Effector CD4-positive, alpha-beta T cell (primary cell): Measurements from ENCODE around the gene TDRD3.

ENCODE experiments used
- DNase-seq: peaks from one replicate; pipeline ENCODE4 v3.0.0-alpha.2; 2020

Gene TDRD3

DNA sequence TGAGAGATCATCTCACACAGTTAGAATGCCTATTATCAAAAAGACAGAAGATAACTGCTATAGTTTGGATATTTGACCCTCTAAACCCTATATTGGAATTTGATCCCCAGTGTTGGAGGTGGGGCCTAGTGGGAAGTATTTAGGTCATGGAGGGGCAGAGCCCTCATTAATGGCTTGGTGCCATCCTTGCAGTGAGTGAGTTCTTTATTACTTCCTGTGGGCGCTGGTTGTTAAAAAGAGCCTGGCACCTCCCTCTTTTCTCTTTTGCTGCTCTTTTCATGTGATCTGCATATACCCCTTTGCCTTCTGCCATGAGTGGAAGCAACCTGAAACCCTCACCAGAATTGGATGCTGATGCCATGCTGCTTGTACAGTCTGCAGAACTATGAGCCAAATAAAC lies 66.8 kb downstream of the TDRD3 start:
- DNase-seq, result no peak

DNA sequence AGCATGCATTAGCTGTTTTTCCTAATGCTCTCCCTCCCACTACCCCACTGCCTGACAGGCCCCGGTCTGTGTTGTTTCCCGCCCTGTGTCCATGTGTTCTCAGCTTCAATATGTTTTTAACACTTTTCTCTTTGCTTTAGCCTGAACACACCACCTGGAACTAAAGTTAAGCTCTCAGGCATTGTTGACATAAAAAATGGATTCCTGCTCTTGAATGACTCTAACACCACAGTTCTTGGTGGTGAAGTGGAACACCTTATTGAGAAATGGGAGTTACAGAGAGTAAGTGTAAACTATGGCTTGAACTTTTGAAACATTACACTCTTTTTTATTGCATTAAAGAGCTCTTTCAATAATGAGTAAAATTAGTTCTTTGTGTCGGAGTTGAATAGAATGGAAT lies 70.1 kb downstream of the TDRD3 start:
- DNase-seq, result no peak

DNA sequence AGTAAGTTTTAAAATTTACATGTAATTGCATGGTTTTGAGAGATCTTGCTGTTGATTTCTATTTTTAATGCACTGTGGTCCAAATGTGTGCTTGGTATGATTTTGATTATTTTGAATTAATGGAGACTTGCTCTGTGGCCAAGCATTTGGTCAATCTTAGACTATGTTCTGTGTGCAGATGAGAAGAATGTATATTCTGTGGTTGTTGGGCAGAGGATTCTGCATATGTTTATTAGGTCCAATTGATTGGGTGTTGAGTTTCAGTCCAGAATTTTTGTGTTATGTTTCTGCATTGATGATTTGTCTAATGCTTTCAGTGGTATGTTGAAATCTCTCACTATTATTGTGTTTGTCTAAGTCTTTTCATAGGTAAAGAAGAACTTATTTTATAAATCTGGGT lies 82.3 kb downstream of the TDRD3 start:
- no peak for DNase-seq

GRCh38 chr13:60482012-60482411 lies 85.0 kb downstream of the TDRD3 start:
- no peak for DNase-seq

DNA sequence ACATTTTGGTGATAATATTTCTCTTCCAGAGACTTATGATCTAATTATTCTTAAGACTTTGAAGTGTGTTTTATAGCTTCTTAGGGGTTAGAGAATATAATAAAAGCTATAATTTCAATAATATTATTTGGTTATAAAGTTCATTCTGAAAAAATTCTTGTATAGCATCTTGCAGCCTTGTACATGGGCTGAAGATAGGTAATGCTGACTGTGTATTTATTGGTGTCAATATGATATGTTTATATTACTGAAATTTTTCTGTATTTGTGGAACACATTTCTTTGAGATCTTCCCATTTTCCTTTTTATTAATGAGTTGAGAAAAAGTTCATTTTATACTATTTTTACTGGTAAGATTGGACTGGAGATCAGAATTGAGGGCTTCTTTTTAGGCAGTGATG lies 87.8 kb downstream of the TDRD3 start:
- no peak for DNase-seq

- no peak for DNase-seq
Measured at GRCh38 chr13:60491531-60491930, 94.5 kb downstream of the TDRD3 start.

DNA sequence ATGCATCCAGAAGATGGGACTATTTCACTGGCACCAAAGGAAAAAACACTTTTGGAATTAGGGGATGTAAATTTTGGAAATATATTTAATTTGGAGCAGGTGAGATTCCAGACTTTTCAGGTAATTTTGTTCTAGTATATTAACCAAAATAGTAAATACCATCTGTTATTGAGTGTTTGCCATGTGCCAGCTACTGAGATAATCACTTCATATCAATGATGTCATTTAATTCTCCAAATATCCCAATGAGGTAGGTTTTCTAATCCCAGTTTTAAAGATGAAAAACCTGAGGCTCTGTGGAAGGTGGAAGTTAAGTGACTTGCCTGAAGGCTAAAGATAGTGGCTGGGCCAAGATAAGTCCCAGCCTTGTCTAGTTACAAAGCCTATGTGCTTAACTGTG lies 95.2 kb downstream of the TDRD3 start:
- no peak for DNase-seq

GRCh38 chr13:60494296-60494695 lies 97.3 kb downstream of the TDRD3 start:
- DNase-seq, result no peak

DNA sequence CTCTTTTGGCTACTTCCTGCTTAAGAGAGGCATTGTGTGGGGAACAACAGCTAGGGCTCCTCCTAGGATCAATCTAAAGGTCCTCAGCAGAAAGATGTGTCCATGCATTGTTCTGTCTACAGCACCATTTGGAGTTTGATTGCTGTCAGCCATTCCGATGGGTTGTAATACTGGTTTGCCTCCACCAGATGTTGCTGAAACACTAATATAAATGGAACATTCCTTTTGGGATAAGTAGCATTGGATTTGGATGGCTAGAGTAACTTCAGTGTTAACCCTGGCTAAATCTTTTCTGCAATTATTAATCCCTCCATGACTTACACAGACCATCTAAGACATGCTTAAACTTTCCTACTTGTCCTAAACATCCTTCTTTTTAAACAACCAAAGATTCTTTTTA lies 104.2 kb downstream of the TDRD3 start:
- DNase-seq, result no peak

GRCh38 chr13:60509601-60510386 lies 112.8 kb downstream of the TDRD3 start:
- no peak for DNase-seq

DNA sequence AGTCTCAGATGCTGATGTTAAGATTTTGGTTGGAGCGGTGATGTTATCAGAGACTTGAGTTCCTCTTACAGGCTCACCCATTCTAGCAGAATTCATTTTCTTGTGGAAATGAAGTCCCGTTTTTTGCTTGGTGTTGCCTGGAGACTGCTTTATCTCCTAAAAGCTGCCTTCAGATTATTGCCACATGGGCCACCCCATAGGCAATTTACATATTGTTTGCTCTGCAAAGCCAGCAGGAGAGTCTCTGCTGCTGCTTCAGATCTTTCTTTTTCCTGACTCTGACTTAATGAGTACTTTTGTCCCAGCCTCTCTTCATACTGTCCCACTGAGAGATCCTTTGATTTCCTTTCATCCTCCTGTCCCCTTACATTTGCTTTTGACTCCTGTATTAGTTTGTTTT lies 114.6 kb downstream of the TDRD3 start:
- DNase-seq, result no peak

DNA sequence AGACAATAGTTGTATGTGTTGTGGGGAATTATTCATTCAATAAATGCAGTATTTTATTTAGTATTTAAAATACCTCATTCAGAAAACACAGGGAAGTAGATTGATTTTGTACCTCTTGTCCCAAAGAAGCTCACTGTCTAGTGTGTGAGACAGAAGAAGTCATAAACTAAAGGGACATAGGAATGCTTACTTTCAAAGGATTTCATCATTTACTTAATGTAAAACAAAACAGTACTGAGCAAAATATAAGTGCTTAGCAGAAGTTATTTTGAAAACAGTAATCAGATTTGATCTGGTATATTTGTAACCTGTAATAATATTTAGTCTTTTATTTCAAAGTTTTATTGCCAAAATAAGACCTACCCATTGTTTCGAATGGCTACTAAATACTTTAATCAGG lies 117.9 kb downstream of the TDRD3 start:
- DNase-seq, result no peak

- no peak for DNase-seq
Measured at GRCh38 chr13:60519496-60519895, 122.5 kb downstream of the TDRD3 start.

- no peak for DNase-seq
Measured at GRCh38 chr13:60520902-60521569, 124.0 kb downstream of the TDRD3 start.

DNA sequence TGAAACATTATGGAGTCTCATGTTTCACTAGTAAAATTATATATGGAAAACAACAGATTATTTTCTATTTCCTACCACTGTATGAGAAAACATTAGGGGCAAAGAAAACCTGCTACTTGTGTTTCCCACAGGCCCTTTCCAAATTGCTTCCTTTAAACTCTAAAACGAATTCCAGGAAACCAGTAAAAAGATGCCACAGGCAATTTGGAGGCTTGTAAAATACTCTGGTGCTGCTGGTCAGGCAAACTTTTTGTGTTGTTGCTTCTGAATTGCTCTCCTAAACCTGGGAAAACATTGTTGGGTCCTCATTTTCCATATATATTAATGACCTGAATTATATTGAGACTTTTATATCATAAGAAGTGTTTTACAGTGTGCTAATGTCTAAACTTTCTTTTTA lies 141.5 kb downstream of the TDRD3 start:
- no peak for DNase-seq

DNA sequence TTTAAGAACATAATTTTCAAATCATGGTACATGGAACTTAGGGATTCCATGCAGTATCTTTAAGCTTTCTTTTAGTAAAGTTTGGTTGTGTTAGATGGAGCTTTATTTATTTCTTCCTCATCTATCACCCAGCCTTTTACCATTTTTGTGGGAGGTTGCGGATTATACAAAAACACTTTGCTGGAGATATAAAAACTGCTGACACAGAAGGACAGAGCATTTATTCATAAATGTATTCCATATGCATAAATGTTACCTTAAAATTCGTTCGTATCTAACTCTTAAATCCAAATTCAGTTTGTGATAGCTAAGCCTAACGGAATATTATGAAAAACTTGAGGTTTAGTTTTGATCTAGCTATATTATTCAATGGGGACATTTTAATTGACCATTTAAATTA lies 143.3 kb downstream of the TDRD3 start:
- no peak for DNase-seq

- no peak for DNase-seq
Measured at GRCh38 chr13:60562096-60562780, 165.2 kb downstream of the TDRD3 start.

DNA sequence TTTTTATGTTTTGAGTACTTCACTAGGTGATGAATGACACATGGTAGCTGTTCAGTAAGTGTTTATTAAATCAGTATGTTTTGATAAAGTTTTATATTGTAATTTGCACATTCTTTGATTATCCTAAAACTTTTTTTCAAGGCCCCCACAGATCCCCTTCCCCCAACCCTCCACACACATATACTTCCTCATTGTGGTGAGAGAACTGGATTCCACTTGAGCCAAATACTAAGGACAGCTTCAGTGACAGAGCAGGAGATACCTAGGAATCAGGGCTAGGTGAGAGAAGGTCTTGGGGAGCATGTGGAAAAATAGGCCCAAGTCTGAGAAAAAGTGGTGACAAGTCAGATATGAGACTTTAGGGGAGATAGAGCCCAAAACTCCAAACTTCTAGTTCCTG lies 174.6 kb downstream of the TDRD3 start:
- DNase-seq, result no peak

- DNase-seq, result no peak
Measured at GRCh38 chr13:60572003-60572798, 175.2 kb downstream of the TDRD3 start.

DNA sequence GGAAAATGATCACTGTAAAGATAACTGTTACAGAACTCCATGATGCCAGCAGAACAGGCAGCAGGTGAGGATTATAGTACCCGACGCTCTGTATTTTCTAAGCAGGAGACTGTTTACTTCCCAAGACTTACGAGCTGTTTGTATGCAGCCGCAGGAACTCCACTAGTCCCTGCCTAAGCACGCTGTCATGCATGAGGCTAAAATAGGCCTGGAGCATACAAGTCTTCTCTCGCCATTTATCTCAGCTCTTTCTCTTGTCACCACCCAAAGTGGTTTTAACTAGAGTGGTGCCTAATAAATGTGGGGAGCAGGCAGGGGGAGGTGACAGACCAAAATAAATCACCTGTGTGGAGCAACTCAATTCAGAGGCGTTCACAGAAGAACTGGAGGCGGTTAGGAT lies 175.8 kb downstream of the TDRD3 start:
- DNase-seq, result no peak

DNA sequence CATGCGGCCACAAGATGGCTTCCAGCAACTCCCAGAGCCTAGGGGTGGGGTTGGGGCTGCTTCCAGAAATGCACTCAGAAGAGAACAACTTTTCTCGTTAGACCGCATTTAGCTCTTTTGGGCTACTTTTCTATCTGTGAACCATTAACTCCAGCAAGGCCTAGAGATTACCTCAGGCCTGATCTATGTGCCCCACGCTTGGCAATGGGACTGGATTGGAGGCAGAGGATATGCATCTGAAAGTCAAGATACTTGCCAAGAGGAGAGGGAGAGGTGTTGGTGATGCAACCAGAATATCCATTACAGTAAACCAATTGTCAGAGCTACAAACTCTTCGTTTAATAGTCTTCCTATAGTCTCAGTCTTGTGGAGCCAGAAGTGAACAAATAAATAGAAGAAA lies 177.7 kb downstream of the TDRD3 start:
- DNase-seq, result no peak

DNA sequence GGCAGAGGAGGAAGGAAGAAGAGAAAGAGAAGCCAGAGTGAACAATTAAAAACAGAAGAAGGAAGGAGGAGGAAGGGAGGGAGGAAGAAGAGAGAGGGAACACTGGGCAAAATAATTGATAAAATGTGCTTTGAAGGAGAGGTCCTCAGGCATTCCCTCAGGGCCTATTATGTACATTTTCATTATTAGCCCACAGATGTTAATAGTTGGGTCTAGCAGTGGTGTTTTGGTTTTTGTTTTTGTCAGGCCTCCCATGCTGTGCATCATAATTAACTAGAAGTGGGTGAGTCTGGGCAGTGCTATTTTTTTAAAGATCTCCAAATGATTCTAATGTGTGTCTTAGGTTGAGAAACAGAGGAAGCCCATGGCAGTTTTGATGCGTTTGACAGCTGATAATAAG lies 178.1 kb downstream of the TDRD3 start:
- no peak for DNase-seq

DNA sequence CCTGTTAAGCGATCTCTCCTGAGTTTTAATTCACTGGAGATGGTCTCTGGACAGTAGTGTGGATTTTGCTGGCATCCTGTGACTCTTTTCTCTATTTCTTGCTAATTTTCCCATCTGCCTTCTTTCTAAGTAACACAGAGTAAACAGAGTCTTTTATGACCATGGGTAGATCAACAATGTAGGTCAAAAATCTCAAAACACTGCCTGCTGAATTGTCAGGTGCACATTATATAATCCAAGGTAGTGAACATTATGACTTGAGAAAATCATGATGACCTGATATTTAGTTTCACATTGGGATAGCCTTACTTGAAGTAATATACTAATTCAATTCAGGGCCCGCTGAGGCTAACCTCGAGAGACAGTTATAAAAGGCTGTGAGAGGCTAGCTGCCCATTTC lies 180.7 kb downstream of the TDRD3 start:
- DNase-seq, result no peak
